ENCODE measurements around the gene BABAM2. TPM values are rescaled to one million over a fixed set of nuclear protein-coding genes. Genes with fewer than 3 reads are reported as not detected.

BABAM2 gene
- total and polyA plus RNA-seq, 2 experiments from 2014 or later = 17.8 to 21.5 TPM

DNA sequence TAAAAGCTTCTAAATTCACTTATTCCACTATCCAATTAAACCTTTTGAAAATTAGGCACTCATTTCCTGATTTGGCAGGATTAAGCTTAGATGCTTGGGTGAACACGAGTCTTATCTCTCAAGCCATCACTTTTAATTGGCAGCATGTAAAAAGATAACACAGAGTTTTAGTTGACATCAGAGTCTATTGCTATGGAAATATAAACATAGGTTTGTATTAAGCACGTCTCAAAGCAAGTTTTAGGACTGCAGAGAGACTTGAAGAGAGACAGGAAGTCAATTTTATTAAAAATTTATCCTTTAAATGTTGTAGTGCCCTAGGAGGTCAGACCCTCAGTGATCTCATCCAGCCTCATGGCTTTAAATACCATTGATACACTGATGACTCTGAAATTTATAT, 5.9 kb upstream of the BABAM2 start (continued):
- TF ChIP-seq POLR2AphosphoS5 (IDR thresholded peaks at IDR 0.05; ENCODE audit: low read depth) = no peak
- TF ChIP-seq STAT1 (IDR thresholded peaks at IDR 0.05; ENCODE audit: unreplicated experiment) = no peak
- TF ChIP-seq, protein P1, sequence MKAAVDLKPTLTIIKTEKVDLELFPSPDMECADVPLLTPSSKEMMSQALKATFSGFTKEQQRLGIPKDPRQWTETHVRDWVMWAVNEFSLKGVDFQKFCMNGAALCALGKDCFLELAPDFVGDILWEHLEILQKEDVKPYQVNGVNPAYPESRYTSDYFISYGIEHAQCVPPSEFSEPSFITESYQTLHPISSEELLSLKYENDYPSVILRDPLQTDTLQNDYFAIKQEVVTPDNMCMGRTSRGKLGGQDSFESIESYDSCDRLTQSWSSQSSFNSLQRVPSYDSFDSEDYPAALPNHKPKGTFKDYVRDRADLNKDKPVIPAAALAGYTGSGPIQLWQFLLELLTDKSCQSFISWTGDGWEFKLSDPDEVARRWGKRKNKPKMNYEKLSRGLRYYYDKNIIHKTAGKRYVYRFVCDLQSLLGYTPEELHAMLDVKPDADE (IDR thresholded peaks at IDR 0.05) = no peak
- TF ChIP-seq, protein P2, sequence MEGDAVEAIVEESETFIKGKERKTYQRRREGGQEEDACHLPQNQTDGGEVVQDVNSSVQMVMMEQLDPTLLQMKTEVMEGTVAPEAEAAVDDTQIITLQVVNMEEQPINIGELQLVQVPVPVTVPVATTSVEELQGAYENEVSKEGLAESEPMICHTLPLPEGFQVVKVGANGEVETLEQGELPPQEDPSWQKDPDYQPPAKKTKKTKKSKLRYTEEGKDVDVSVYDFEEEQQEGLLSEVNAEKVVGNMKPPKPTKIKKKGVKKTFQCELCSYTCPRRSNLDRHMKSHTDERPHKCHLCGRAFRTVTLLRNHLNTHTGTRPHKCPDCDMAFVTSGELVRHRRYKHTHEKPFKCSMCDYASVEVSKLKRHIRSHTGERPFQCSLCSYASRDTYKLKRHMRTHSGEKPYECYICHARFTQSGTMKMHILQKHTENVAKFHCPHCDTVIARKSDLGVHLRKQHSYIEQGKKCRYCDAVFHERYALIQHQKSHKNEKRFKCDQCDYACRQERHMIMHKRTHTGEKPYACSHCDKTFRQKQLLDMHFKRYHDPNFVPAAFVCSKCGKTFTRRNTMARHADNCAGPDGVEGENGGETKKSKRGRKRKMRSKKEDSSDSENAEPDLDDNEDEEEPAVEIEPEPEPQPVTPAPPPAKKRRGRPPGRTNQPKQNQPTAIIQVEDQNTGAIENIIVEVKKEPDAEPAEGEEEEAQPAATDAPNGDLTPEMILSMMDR (conservative IDR thresholded peaks at IDR 0.05; ENCODE audit: low read depth in 2 of 2) = no peak
- no peak for TF ChIP-seq NANOG (IDR thresholded peaks at IDR 0.05; ENCODE audit: borderline replicate concordance)

DNA sequence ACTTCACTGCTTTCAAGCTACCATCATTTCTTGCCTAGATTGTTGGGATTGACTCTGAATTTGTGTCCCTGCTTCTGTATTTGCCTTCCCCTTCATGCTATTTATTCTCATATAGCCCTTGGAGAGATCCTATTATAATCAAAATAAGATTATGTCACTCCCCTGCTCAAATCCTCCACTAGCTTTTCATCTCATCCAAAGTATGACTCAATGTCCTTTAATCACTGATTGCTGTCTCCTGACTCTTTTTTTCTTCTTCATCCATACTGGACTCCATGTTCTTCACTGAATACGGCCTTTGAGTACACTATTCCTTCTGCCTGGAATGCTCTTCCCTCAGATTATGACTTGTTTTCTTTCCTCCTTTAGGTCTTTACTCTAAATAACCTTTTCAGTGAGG, 5.3 kb upstream of the BABAM2 start:
- no peak overlapping the region for H2AFZ ChIP-seq
- H3K4me1 ChIP-seq (ENCODE audit: insufficient read depth) = peaks cover 5% of the 10 kb centered on the region; the same call in 1 of the 2 replicates
- ATAC-seq = no peak
- H3K4me3 Mint-ChIP-seq = no peak overlapping the region
- no peak for DNase-seq (ENCODE audit: low spot score)
- no peaks in the 10 kb centered on the region; the same call in 1 of the 2 replicates for H3K79me2 ChIP-seq (replicated peaks; ENCODE audit: insufficient read depth)
- peaks cover 4% of the 10 kb centered on the region for H3K27me3 Mint-ChIP-seq (ENCODE audit: insufficient read depth, low read depth, poor library complexity)
- no peaks in the 10 kb centered on the region for H3K27me3 ChIP-seq (ENCODE audit: insufficient read depth)
- H3K4me1 Mint-ChIP-seq = peaks cover 3% of the 10 kb centered on the region; the same call in 1 of the 3 replicates
- H4K20me1 ChIP-seq (replicated peaks; ENCODE audit: insufficient read depth) = no peaks in the 10 kb centered on the region
- no peaks in the 10 kb centered on the region; the same call in 2 of the 3 replicates for H3K36me3 Mint-ChIP-seq (ENCODE audit: low read depth)
- no peaks in the 10 kb centered on the region for H3K36me3 ChIP-seq (ENCODE audit: insufficient read depth)
- H3K4me3 ChIP-seq = no peak overlapping the region
- H3K4me2 ChIP-seq = no peak overlapping the region
- H3F3A ChIP-seq (replicated peaks; ENCODE audit: low read depth) = no peaks in the 10 kb centered on the region
- no peaks in the 10 kb centered on the region for H3K9me3 Mint-ChIP-seq
- no peaks in the 10 kb centered on the region for H3K9me2 ChIP-seq (ENCODE audit: insufficient read depth)
- no peak overlapping the region for H3K27ac ChIP-seq (ENCODE audit: low read depth)
- H3K27ac Mint-ChIP-seq = no peak overlapping the region
- TF ChIP-seq CREB1 (CRISPR knock-in tag; IDR thresholded peaks at IDR 0.05; ENCODE audit: low read depth) (no peak), STAT1 (IDR thresholded peaks at IDR 0.05; ENCODE audit: unreplicated experiment) (no peak), JUNB (IDR thresholded peaks at IDR 0.05; ENCODE audit: unreplicated experiment) (no peak), ZNF114 (CRISPR knock-in tag; IDR thresholded peaks at IDR 0.05) (no peak), EZH2phosphoT487 (IDR thresholded peaks at IDR 0.05; ENCODE audit: unreplicated experiment) (no peak), ZNF331 (CRISPR knock-in tag; IDR thresholded peaks at IDR 0.05; ENCODE audit: low read depth) (no peak), POLR2AphosphoS5 (IDR thresholded peaks at IDR 0.05; ENCODE audit: low read depth) (no peak)
- TF ChIP-seq, protein P3, sequence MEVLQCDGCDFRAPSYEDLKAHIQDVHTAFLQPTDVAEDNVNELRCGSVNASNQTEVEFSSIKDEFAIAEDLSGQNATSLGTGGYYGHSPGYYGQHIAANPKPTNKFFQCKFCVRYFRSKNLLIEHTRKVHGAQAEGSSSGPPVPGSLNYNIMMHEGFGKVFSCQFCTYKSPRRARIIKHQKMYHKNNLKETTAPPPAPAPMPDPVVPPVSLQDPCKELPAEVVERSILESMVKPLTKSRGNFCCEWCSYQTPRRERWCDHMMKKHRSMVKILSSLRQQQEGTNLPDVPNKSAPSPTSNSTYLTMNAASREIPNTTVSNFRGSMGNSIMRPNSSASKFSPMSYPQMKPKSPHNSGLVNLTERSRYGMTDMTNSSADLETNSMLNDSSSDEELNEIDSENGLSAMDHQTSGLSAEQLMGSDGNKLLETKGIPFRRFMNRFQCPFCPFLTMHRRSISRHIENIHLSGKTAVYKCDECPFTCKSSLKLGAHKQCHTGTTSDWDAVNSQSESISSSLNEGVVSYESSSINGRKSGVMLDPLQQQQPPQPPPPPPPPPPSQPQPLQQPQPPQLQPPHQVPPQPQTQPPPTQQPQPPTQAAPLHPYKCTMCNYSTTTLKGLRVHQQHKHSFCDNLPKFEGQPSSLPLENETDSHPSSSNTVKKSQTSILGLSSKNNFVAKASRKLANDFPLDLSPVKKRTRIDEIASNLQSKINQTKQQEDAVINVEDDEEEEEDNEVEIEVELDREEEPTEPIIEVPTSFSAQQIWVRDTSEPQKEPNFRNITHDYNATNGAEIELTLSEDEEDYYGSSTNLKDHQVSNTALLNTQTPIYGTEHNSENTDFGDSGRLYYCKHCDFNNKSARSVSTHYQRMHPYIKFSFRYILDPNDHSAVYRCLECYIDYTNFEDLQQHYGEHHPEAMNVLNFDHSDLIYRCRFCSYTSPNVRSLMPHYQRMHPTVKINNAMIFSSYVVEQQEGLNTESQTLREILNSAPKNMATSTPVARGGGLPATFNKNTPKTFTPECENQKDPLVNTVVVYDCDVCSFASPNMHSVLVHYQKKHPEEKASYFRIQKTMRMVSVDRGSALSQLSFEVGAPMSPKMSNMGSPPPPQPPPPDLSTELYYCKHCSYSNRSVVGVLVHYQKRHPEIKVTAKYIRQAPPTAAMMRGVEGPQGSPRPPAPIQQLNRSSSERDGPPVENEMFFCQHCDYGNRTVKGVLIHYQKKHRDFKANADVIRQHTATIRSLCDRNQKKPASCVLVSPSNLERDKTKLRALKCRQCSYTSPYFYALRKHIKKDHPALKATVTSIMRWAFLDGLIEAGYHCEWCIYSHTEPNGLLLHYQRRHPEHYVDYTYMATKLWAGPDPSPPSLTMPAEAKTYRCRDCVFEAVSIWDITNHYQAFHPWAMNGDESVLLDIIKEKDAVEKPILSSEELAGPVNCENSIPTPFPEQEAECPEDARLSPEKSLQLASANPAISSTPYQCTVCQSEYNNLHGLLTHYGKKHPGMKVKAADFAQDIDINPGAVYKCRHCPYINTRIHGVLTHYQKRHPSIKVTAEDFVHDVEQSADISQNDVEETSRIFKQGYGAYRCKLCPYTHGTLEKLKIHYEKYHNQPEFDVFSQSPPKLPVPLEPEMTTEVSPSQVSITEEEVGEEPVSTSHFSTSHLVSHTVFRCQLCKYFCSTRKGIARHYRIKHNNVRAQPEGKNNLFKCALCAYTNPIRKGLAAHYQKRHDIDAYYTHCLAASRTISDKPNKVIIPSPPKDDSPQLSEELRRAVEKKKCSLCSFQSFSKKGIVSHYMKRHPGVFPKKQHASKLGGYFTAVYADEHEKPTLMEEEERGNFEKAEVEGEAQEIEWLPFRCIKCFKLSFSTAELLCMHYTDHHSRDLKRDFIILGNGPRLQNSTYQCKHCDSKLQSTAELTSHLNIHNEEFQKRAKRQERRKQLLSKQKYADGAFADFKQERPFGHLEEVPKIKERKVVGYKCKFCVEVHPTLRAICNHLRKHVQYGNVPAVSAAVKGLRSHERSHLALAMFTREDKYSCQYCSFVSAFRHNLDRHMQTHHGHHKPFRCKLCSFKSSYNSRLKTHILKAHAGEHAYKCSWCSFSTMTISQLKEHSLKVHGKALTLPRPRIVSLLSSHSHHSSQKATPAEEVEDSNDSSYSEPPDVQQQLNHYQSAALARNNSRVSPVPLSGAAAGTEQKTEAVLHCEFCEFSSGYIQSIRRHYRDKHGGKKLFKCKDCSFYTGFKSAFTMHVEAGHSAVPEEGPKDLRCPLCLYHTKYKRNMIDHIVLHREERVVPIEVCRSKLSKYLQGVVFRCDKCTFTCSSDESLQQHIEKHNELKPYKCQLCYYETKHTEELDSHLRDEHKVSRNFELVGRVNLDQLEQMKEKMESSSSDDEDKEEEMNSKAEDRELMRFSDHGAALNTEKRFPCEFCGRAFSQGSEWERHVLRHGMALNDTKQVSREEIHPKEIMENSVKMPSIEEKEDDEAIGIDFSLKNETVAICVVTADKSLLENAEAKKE (CRISPR knock-in tag; IDR thresholded peaks at IDR 0.05) = no peak
- TF ChIP-seq, protein P4, sequence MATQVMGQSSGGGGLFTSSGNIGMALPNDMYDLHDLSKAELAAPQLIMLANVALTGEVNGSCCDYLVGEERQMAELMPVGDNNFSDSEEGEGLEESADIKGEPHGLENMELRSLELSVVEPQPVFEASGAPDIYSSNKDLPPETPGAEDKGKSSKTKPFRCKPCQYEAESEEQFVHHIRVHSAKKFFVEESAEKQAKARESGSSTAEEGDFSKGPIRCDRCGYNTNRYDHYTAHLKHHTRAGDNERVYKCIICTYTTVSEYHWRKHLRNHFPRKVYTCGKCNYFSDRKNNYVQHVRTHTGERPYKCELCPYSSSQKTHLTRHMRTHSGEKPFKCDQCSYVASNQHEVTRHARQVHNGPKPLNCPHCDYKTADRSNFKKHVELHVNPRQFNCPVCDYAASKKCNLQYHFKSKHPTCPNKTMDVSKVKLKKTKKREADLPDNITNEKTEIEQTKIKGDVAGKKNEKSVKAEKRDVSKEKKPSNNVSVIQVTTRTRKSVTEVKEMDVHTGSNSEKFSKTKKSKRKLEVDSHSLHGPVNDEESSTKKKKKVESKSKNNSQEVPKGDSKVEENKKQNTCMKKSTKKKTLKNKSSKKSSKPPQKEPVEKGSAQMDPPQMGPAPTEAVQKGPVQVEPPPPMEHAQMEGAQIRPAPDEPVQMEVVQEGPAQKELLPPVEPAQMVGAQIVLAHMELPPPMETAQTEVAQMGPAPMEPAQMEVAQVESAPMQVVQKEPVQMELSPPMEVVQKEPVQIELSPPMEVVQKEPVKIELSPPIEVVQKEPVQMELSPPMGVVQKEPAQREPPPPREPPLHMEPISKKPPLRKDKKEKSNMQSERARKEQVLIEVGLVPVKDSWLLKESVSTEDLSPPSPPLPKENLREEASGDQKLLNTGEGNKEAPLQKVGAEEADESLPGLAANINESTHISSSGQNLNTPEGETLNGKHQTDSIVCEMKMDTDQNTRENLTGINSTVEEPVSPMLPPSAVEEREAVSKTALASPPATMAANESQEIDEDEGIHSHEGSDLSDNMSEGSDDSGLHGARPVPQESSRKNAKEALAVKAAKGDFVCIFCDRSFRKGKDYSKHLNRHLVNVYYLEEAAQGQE (IDR thresholded peaks at IDR 0.05; ENCODE audit: unreplicated experiment) = no peak
